ENCODE measurements around the gene PEAK1.
"Not testable (repeated sequence)": the region's sequence is repeated elsewhere in the genome, so short reads cannot be mapped to it uniquely, and the experiment has no call there.

DNA sequence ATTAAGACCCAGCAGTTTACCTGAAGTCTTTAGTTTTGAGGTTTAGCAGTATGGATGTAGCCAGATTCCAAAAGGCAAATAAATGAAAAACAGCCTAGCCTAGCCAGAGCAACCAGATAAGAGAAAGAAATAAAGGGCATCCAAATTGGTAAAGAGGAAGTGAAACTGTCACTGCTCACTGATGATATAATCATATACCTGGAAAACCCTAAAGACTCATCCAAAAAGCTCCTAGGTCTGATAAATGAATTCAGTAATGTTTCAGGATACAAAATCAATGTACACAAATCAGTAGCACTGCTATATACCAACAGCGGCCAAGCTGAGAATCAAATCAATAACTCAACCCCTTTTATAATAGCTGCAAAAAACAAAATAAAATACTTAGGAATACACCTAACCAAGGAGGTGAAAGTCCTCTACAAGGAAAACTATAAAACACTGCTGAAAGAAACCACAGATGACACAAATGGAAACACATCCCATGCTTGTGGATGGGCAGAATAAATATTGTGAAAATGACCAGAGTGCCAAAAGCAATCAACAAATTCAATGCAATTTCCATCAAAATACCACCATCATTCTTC, 13.6 kb downstream of the PEAK1 start:
- TF ChIP-seq POLR2AphosphoS5 (IDR thresholded peaks at IDR 0.05): not testable (repeated sequence)
- TF ChIP-seq, protein P1, sequence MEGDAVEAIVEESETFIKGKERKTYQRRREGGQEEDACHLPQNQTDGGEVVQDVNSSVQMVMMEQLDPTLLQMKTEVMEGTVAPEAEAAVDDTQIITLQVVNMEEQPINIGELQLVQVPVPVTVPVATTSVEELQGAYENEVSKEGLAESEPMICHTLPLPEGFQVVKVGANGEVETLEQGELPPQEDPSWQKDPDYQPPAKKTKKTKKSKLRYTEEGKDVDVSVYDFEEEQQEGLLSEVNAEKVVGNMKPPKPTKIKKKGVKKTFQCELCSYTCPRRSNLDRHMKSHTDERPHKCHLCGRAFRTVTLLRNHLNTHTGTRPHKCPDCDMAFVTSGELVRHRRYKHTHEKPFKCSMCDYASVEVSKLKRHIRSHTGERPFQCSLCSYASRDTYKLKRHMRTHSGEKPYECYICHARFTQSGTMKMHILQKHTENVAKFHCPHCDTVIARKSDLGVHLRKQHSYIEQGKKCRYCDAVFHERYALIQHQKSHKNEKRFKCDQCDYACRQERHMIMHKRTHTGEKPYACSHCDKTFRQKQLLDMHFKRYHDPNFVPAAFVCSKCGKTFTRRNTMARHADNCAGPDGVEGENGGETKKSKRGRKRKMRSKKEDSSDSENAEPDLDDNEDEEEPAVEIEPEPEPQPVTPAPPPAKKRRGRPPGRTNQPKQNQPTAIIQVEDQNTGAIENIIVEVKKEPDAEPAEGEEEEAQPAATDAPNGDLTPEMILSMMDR (IDR thresholded peaks at IDR 0.05): not testable (repeated sequence)
